GM21529 (cell line): ENCODE measurements around the gene PICK1.

ENCODE experiments used
- ATAC-seq: cut with Tn5 transposase; IDR thresholded peaks from one replicate; pipeline ENCODE4 v1.9.1; 2021; ENCODE audit not compliant: unreplicated experiment

PICK1 gene

GRCh38 chr22:38086001-38086845 is 29.0 kb downstream of the PICK1 start:
- no peak for ATAC-seq

GRCh38 chr22:38086942-38087341 is 29.7 kb downstream of the PICK1 start:
- no peak for ATAC-seq

GRCh38 chr22:38087855-38088254 is 30.7 kb downstream of the PICK1 start:
- no peak for ATAC-seq

GRCh38 chr22:38088629-38089473 is 31.6 kb downstream of the PICK1 start:
- ATAC-seq: no peak

GRCh38 chr22:38089474-38089851 is 32.3 kb downstream of the PICK1 start:
- ATAC-seq: no peak

- no peak for ATAC-seq
Observed at GRCh38 chr22:38097058-38097457, 39.9 kb downstream of the PICK1 start.

GRCh38 chr22:38097557-38098409 is 40.6 kb downstream of the PICK1 start:
- no peak for ATAC-seq

GRCh38 chr22:38098410-38099249 is 41.4 kb downstream of the PICK1 start:
- ATAC-seq: no peak

GRCh38 chr22:38103641-38104040 is 46.4 kb downstream of the PICK1 start:
- no peak for ATAC-seq

- ATAC-seq: no peak
Observed at GRCh38 chr22:38104084-38104483, 46.9 kb downstream of the PICK1 start.

GRCh38 chr22:38106814-38107578 is 49.8 kb downstream of the PICK1 start:
- no peak for ATAC-seq

- ATAC-seq: no peak
Observed at GRCh38 chr22:38107692-38108515, 50.7 kb downstream of the PICK1 start.

- no peak for ATAC-seq
Observed at GRCh38 chr22:38108561-38109319, 51.5 kb downstream of the PICK1 start.

GRCh38 chr22:38109371-38110001 is 52.3 kb downstream of the PICK1 start:
- no peak for ATAC-seq

GRCh38 chr22:38110008-38110862 is 53.0 kb downstream of the PICK1 start, which contains the start of gene BAIAP2L2:
BAIAP2L2 (minus strand) TSS chr22:38110684; CDS start chr22:38110525, 159 bp downstream.
- ATAC-seq: no peak
